ENCODE results near the gene AVPI1. TPM values are rescaled to one million over a fixed set of nuclear protein-coding genes. Genes with fewer than 3 reads are reported as not detected.
A peak's percentile ranks its signal among the peaks of the same experiment; 100 is the strongest.
"Not testable (repeated sequence)": the region's sequence is repeated elsewhere in the genome, so short reads cannot be mapped to it uniquely, and the experiment has no call there.

The AVPI1 gene
- total RNA-seq, 4 donors from 2014 or later = 7.7 to 21.7 (median 15.4) TPM

DNA sequence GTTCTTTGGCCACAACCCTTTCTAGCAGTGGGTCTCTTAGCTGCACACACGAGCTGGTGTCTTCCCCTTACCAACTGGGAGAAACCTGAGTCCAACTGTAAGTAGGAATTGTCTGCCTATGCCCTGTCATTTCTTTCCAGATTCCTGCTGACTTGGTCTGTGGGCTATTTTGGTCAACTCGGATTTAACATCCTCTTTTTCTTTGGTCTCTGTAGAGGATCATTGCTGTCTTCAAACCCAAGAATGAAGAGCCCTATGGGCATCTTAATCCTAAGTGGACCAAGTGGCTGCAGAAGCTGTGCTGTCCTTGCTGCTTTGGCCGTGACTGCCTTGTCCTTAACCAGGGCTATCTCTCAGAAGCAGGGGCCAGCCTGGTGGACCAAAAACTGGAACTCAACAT, 36.3 kb downstream of the AVPI1 start:
- no peaks in the 10 kb centered on the region for H3K9me3 ChIP-seq
- WGBS, 2 donors = 78 to 93% methylated on average over 2 to 3 of the region's 3 CpGs
- peaks cover 0 to 63% (median 5%) of the 10 kb centered on the region in 3 donors for H3K36me3 ChIP-seq
- no peak for DNase-seq
- H3K4me1 ChIP-seq = peaks cover 18 to 62% (median 37%) of the 10 kb centered on the region in 3 donors
- no peak for TF ChIP-seq POLR2A (IDR thresholded peaks at IDR 0.05)
- TF ChIP-seq, protein P1, sequence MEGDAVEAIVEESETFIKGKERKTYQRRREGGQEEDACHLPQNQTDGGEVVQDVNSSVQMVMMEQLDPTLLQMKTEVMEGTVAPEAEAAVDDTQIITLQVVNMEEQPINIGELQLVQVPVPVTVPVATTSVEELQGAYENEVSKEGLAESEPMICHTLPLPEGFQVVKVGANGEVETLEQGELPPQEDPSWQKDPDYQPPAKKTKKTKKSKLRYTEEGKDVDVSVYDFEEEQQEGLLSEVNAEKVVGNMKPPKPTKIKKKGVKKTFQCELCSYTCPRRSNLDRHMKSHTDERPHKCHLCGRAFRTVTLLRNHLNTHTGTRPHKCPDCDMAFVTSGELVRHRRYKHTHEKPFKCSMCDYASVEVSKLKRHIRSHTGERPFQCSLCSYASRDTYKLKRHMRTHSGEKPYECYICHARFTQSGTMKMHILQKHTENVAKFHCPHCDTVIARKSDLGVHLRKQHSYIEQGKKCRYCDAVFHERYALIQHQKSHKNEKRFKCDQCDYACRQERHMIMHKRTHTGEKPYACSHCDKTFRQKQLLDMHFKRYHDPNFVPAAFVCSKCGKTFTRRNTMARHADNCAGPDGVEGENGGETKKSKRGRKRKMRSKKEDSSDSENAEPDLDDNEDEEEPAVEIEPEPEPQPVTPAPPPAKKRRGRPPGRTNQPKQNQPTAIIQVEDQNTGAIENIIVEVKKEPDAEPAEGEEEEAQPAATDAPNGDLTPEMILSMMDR (IDR thresholded peaks at IDR 0.05) = no peak
- intact Hi-C loops (cut with DNase I) = no loop called here
- H3K4me3 ChIP-seq = no peak overlapping the region
- H3K27me3 ChIP-seq = no peaks in the 10 kb centered on the region
- H3K27ac ChIP-seq = peak overlapping the region in 3 of 4 donors; percentile 23 to 69 (median 60)

DNA sequence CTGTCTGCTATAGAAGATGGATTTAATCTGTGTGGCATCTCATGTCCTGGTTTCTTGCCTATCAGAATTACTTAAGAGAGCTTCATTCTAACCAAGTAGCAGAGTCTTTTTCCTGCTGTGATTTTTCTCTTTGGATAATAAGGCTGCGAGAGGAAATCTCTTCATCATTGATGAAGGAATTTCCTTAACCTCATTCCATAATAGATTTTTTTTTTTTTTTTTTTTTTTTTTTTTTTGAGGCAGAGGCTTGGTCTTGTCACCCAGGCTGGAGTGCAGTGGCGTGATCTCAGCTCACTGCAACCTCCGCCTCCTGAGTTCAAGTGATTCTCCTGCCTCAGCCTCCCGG, 37.7 kb downstream of the AVPI1 start:
- DNase-seq; H3K9me3 ChIP-seq; H3K27me3 ChIP-seq; intact Hi-C loops (cut with DNase I); H3K4me3 ChIP-seq: not testable (repeated sequence)
- peaks cover 18 to 70% (median 37%) of the 10 kb centered on the region in 3 donors for H3K4me1 ChIP-seq
- peaks cover 0 to 59% (median 5%) of the 10 kb centered on the region in 3 donors for H3K36me3 ChIP-seq
- 93 to 95% methylated on average over 2 to 4 of the region's 4 CpGs for WGBS, 2 donors
- peak overlapping the region; percentile 58 to 78 (median 72) for H3K27ac ChIP-seq

GRCh38 chr10:97648562-97649404, 38.3 kb downstream of the AVPI1 start:
- no peaks in the 10 kb centered on the region for H3K27me3 ChIP-seq
- 61 to 67% methylated on average over 5 of the region's 5 CpGs for WGBS, 2 donors
- peak in 2 of 4 donors; percentile 19 to 42 for TF ChIP-seq POLR2A (IDR thresholded peaks at IDR 0.05)
- TF ChIP-seq, protein P1 (IDR thresholded peaks at IDR 0.05) = no peak
- H3K4me1 ChIP-seq = peaks cover 18 to 70% (median 37%) of the 10 kb centered on the region in 3 donors
- H3K9me3 ChIP-seq = no peaks in the 10 kb centered on the region
- no peak overlapping the region for H3K4me3 ChIP-seq
- intact Hi-C loops (cut with DNase I) = no loop called here
- DNase-seq = no peak
- peaks cover 0 to 59% (median 5%) of the 10 kb centered on the region in 3 donors for H3K36me3 ChIP-seq
- peak overlapping the region; percentile 58 to 78 (median 72) for H3K27ac ChIP-seq

DNA sequence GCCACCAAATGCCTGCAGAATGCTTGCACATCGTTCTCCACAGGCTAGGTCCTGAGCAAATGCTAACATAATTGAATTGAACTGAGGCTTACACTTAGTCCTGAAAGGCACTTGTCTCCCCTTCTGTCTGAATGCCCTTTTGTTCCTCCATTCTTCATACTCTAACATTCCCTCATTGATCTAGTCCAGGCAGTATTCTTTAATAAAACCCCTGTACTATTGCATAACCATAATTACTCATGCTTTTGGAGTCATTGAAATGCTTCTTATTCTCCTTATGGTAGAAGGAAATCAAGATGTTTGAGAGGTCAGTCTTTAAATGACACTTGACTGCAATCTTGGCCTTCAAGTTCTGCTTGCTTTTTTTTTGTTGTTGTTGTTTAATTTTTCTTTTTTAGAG, 39.5 kb downstream of the AVPI1 start:
- intact Hi-C loops (cut with DNase I) = no loop called here
- H3K4me1 ChIP-seq = peaks cover 18 to 76% (median 44%) of the 10 kb centered on the region in 3 donors

GRCh38 chr10:97644936-97645335, 42.1 kb downstream of the AVPI1 start:
- H3K4me1 ChIP-seq = peaks cover 18 to 70% (median 46%) of the 10 kb centered on the region in 3 donors
- no peak overlapping the region for H3K27ac ChIP-seq
- TF ChIP-seq, protein P1 (IDR thresholded peaks at IDR 0.05) = no peak
- TF ChIP-seq POLR2A (IDR thresholded peaks at IDR 0.05) = no peak
- H3K9me3 ChIP-seq = no peaks in the 10 kb centered on the region
- H3K36me3 ChIP-seq = peaks cover 0 to 34% (median 0%) of the 10 kb centered on the region in 3 donors
- 65 to 69% methylated on average over 2 to 4 of the region's 4 CpGs for whole genome bisulfite sequencing, 2 donors
- H3K4me3 ChIP-seq = no peak overlapping the region
- DNase-seq = no peak
- intact Hi-C loops (cut with DNase I) = no loop called here
- no peaks in the 10 kb centered on the region for H3K27me3 ChIP-seq

More for the DNA sequence above, 39.5 kb downstream of the AVPI1 start:
- TF ChIP-seq, protein P1 (IDR thresholded peaks at IDR 0.05) = no peak
- no peak for TF ChIP-seq POLR2A (IDR thresholded peaks at IDR 0.05)
- WGBS, 2 donors = 59 to 86% methylated on average over 1 of the region's 1 CpG
- Histone ChIP-seq H3K27ac (peak overlapping the region in 3 of 4 donors; percentile 58 to 74 (median 69)), H3K27me3 (no peaks in the 10 kb centered on the region), H3K36me3 (peaks cover 0 to 55% (median 5%) of the 10 kb centered on the region in 3 donors), H3K4me3 (no peak overlapping the region), H3K9me3 (no peaks in the 10 kb centered on the region)
- DNase-seq = no peak
